Ascending aorta (tissue), 2 donors: ENCODE data around the gene CMTM8. TPM values are rescaled to one million over a fixed set of nuclear protein-coding genes. Genes with fewer than 3 reads are reported as not detected.

Source experiments
- DNase-seq, 2 donors: peaks; one replicate each; pipeline ENCODE4 v3.0.0-alpha.2; 2019; ENCODE audit warnings: low spot score in 2 of 2
- H3K27ac ChIP-seq, 2 donors: fragments of 200-600 bp; sonication (generic); one replicate each; pipeline ENCODE4 v1.5.1; 2016 to 2017; ENCODE audit warnings: mild to moderate bottlenecking in 1 of 2
- H3K27me3 ChIP-seq: fragments of 200-600 bp; sonication (generic); one replicate; pipeline ENCODE4 v1.5.1; 2017
- H3K36me3 ChIP-seq, 2 donors: fragments of 200-600 bp; sonication (generic); one replicate each; pipeline ENCODE4 v1.5.1; 2016
- H3K4me1 ChIP-seq, 2 donors: fragments of 200-600 bp; sonication (generic); one replicate each; pipeline ENCODE4 v1.5.1; 2016 to 2017; ENCODE audit warnings: mild to moderate bottlenecking in 1 of 2
- H3K4me3 ChIP-seq, 2 donors: fragments of 200-600 bp; sonication (generic); one replicate each; pipeline ENCODE4 v1.5.1; 2016 to 2017; ENCODE audit warnings: mild to moderate bottlenecking in 1 of 2
- H3K9me3 ChIP-seq, 2 donors: fragments of 200-600 bp; sonication (generic); one replicate each; pipeline ENCODE4 v1.5.1; 2016
- CTCF ChIP-seq, 3 experiments: fragments of 200-600 bp in 2 of 3; fragments of 450-650 bp in 1 of 3; sonication (generic) in 2 of 3; IDR thresholded peaks; one replicate each; pipeline ENCODE4 v1.5.1; 2016 to 2019; ENCODE audit warnings: antibody characterized with exemption in 3 of 3, mild to moderate bottlenecking in 1 of 3, moderate library complexity in 1 of 3
- intact Hi-C: fragments of 100-400 bp; cut with DNase I; formaldehyde crosslinking; loops from one replicate; pipeline ENCODE4 v1.15.1; 2023
- total RNA-seq: library from RNA; depleted of rRNA; stranded (reverse); fragments of >200 nt; gene quantifications from one replicate; pipeline ENCODE4 v1.1.0, GENCODE V29; 2016

Gene CMTM8
- total RNA-seq, 1 donor from 2014 or later, result 6.6 TPM

- H3K4me1 ChIP-seq, result no peaks in the 10 kb centered on the region
- H3K36me3 ChIP-seq, result no peaks in the 10 kb centered on the region
- no peaks in the 10 kb centered on the region for H3K9me3 ChIP-seq
- no peak for TF ChIP-seq CTCF (IDR thresholded peaks at IDR 0.05)
- no peak overlapping the region for H3K4me3 ChIP-seq
- no peaks in the 10 kb centered on the region for H3K27me3 ChIP-seq
- H3K27ac ChIP-seq, result no peak overlapping the region
- intact Hi-C loops, result no loop called here
- DNase-seq, result no peak
These were observed 23.1 kb downstream of the CMTM8 start for GRCh38 chr3:32261545-32261944.

- Histone ChIP-seq H3K27me3 (no peaks in the 10 kb centered on the region), H3K27ac (no peak overlapping the region), H3K4me1 (no peaks in the 10 kb centered on the region), H3K9me3 (no peaks in the 10 kb centered on the region), H3K4me3 (no peak overlapping the region), H3K36me3 (no peaks in the 10 kb centered on the region)
- TF ChIP-seq CTCF (IDR thresholded peaks at IDR 0.05), result no peak
- DNase-seq, result no peak
- intact Hi-C loops, result no loop called here
These were observed 23.7 kb downstream of the CMTM8 start for GRCh38 chr3:32262201-32262600.

- no peak for DNase-seq
- intact Hi-C loops, result no loop called here
- no peaks in the 10 kb centered on the region for H3K9me3 ChIP-seq
- H3K27ac ChIP-seq, result no peak overlapping the region
- no peaks in the 10 kb centered on the region for H3K36me3 ChIP-seq
- TF ChIP-seq CTCF (IDR thresholded peaks at IDR 0.05), result no peak
- no peak overlapping the region for H3K4me3 ChIP-seq
- H3K4me1 ChIP-seq, result no peaks in the 10 kb centered on the region
- no peaks in the 10 kb centered on the region for H3K27me3 ChIP-seq
These were observed 35.8 kb downstream of the CMTM8 start for GRCh38 chr3:32274306-32274705.

GRCh38 chr3:32275506-32275905, 37.0 kb downstream of the CMTM8 start:
- intact Hi-C loops, result no loop called here

GRCh38 chr3:32276279-32276841, 37.9 kb downstream of the CMTM8 start:
- no peak overlapping the region for H3K4me3 ChIP-seq
- no peaks in the 10 kb centered on the region for H3K9me3 ChIP-seq
- DNase-seq, result no peak
- intact Hi-C loops, result no loop called here
- no peaks in the 10 kb centered on the region for H3K36me3 ChIP-seq
- H3K27me3 ChIP-seq, result no peaks in the 10 kb centered on the region
- H3K27ac ChIP-seq, result no peak overlapping the region
- no peak for TF ChIP-seq CTCF (IDR thresholded peaks at IDR 0.05)
- no peaks in the 10 kb centered on the region for H3K4me1 ChIP-seq

More at GRCh38 chr3:32275506-32275905, 37.0 kb downstream of the CMTM8 start:
- Histone ChIP-seq H3K27ac (no peak overlapping the region), H3K36me3 (no peaks in the 10 kb centered on the region), H3K4me3 (no peak overlapping the region), H3K27me3 (no peaks in the 10 kb centered on the region), H3K9me3 (no peaks in the 10 kb centered on the region), H3K4me1 (no peaks in the 10 kb centered on the region)
- TF ChIP-seq CTCF (IDR thresholded peaks at IDR 0.05), result no peak
- no peak for DNase-seq

- TF ChIP-seq CTCF (IDR thresholded peaks at IDR 0.05), result no peak
- no peaks in the 10 kb centered on the region for H3K9me3 ChIP-seq
- H3K4me1 ChIP-seq, result no peaks in the 10 kb centered on the region
- no peaks in the 10 kb centered on the region for H3K27me3 ChIP-seq
- no peaks in the 10 kb centered on the region for H3K36me3 ChIP-seq
- DNase-seq, result no peak
- intact Hi-C loops, result no loop called here
- H3K27ac ChIP-seq, result no peak overlapping the region
- no peak overlapping the region for H3K4me3 ChIP-seq
These were observed 40.2 kb downstream of the CMTM8 start for GRCh38 chr3:32278714-32279113.
